ENCODE data around the gene CRADD.

Gene CRADD

DNA sequence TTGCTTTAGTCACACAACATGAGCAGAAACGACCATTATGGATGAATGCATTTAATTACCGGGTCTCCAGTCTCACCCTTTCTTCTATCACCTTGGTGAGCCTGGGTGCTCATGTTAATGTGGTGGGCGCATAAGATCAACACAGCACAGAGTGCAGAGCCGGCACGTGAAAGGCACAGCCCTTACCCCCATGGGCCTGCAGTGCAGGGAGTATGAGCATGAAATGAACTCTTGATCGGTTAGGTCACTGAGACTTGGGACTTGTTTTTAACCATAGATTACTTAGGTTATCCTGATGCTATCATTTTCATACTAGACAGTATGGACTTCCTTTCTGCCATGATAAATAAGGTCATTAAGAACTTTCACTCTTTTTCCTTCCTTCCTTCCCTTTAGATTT, 156.8 kb downstream of the CRADD start:
- no peak for DNase-seq (ENCODE audit: low read depth, low spot score)
- no peak overlapping the region for H3K9ac ChIP-seq (ENCODE audit: insufficient read length)
- no peak for TF ChIP-seq POLR2AphosphoS5 (IDR thresholded peaks at IDR 0.05; ENCODE audit: borderline replicate concordance, low read depth, low read length)
- H3K4me3 ChIP-seq = no peak overlapping the region
- no peak overlapping the region for H3K27ac ChIP-seq
- no peaks in the 10 kb centered on the region for H3K36me3 ChIP-seq (ENCODE audit: insufficient read depth, low read length)
- no peaks in the 10 kb centered on the region for H3K9me3 ChIP-seq (ENCODE audit: low read depth, low read length)

DNA sequence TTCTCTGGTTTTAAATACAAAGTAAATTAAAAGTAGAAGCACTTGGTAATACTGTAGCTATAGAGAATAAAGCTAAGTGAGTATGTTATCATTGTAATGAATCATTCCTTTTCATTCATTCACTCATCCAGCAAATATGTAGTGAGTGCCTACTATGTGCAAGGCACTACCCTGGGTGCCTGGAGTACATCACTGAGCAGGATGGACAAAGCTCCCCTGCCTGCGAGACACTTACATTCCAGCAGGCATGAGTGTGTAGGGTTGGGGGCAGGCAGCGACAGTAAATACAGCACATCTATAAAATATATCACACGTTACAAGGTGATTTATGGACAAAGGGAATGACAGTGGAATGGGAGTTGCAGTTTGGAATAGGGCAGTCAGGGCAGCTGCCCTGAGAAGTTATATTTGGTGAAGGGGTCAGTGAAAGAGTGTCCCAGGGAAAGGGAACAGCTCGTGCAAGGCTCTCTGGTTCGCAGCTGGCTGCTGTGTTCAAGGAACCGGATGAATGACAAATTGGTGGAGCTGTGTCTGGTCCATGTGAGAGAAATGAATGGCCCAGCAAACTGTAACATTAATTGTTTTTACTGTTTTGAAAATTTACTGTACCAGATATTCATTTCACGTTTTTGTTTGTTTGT, 159.6 kb downstream of the CRADD start:
- H3K36me3 ChIP-seq (ENCODE audit: insufficient read depth, low read length) = no peaks in the 10 kb centered on the region
- DNase-seq (ENCODE audit: low read depth, low spot score) = no peak
- H3K9me3 ChIP-seq (ENCODE audit: low read depth, low read length) = no peaks in the 10 kb centered on the region
- H3K9ac ChIP-seq (ENCODE audit: insufficient read length) = no peak overlapping the region
- no peak overlapping the region for H3K4me3 ChIP-seq
- no peak for TF ChIP-seq POLR2AphosphoS5 (IDR thresholded peaks at IDR 0.05; ENCODE audit: borderline replicate concordance, low read depth, low read length)
- TF ChIP-seq FOXP2 (optimal IDR thresholded peaks at IDR 0.05; ENCODE audit: control extremely low read depth, extremely low read length, insufficient read depth) = no peak
- no peak for TF ChIP-seq EZH2 (IDR thresholded peaks at IDR 0.05)
- no peak overlapping the region for H3K27ac ChIP-seq

DNA sequence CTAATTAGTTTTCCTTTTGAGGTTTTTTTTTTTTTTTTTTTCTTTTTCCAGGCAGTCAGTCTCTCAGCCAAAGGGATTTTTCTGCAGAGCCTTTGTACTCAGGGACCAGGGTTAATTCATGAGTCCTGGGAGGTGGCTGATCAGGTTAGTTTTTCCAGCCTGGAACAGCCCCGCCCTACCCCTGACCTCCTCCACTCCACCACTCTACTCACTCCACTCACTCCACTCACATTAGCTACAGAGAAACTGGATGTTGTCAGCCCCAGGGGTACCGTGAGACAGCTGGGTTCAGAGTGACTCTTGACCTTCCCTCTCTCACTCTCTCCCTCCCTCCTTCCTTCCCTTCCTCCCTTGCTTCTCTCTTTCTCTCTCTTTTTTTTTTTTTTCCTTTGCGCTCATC, 161.0 kb downstream of the CRADD start:
- Histone ChIP-seq H3K4me3 (no peak overlapping the region), H3K9ac (ENCODE audit: insufficient read length) (no peak overlapping the region), H3K27ac (no peak overlapping the region), H3K36me3 (ENCODE audit: insufficient read depth, low read length) (no peaks in the 10 kb centered on the region), H3K9me3 (ENCODE audit: low read depth, low read length) (no peaks in the 10 kb centered on the region)
- TF ChIP-seq EZH2 (IDR thresholded peaks at IDR 0.05) (no peak), POLR2AphosphoS5 (IDR thresholded peaks at IDR 0.05; ENCODE audit: borderline replicate concordance, low read depth, low read length) (no peak), FOXP2 (optimal IDR thresholded peaks at IDR 0.05; ENCODE audit: control extremely low read depth, extremely low read length, insufficient read depth) (no peak)
- DNase-seq (ENCODE audit: low read depth, low spot score) = no peak

DNA sequence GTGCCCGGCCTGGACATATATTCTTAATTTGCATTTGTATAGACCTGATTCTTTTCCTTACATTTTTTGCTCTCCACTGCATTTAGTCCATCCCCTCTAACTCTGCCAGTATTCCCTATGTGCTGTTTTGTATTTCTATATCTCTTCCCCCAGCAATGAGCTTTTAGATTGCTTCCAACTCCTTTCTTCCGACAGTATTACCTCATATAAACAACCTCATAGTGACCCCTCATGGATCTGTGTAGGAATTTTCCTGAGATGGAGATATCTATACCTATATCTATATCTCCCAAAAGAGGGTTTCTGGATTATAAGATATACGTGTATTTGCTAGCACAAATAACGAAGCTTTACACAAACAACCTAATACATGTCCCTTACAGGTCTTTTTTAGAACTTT, 161.9 kb downstream of the CRADD start:
- no peak for DNase-seq (ENCODE audit: low read depth, low spot score)
- H3K4me3 ChIP-seq = no peak overlapping the region
- no peak for TF ChIP-seq POLR2AphosphoS5 (IDR thresholded peaks at IDR 0.05; ENCODE audit: borderline replicate concordance, low read depth, low read length)
- TF ChIP-seq FOXP2 (optimal IDR thresholded peaks at IDR 0.05; ENCODE audit: control extremely low read depth, extremely low read length, insufficient read depth) = no peak
- no peak for TF ChIP-seq EZH2 (IDR thresholded peaks at IDR 0.05)

DNA sequence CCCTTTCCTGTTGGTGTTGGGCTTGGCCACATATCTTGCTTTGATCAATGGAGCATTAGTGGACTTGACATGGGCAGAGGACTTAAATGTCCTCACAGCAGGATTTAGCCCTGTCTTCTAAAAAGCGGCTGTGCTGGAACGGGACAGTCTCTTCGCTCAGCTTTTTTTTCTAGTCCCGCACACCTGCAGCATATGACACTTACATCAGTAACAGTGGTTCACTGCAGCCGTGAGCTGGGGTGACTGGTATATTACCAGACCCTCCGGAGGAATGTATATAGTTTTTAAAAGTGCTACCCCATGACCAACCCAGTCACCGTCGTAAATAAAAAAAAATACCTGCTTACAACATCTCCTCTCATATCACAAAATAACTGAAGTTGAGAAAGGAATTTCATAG, 164.5 kb downstream of the CRADD start:
- TF ChIP-seq POLR2AphosphoS5 (IDR thresholded peaks at IDR 0.05; ENCODE audit: borderline replicate concordance, low read depth, low read length) (no peak), EZH2 (IDR thresholded peaks at IDR 0.05) (no peak), FOXP2 (optimal IDR thresholded peaks at IDR 0.05; ENCODE audit: control extremely low read depth, extremely low read length, insufficient read depth) (no peak)
- DNase-seq (ENCODE audit: low read depth, low spot score) = no peak
- H3K9me3 ChIP-seq (ENCODE audit: low read depth, low read length) = no peaks in the 10 kb centered on the region
- H3K9ac ChIP-seq (ENCODE audit: insufficient read length) = no peak overlapping the region
- H3K27ac ChIP-seq = no peak overlapping the region
- no peak overlapping the region for H3K4me3 ChIP-seq
- no peaks in the 10 kb centered on the region for H3K36me3 ChIP-seq (ENCODE audit: insufficient read depth, low read length)

More for the DNA sequence above, 161.9 kb downstream of the CRADD start:
- H3K36me3 ChIP-seq (ENCODE audit: insufficient read depth, low read length) = no peaks in the 10 kb centered on the region
- no peak overlapping the region for H3K9ac ChIP-seq (ENCODE audit: insufficient read length)
- no peaks in the 10 kb centered on the region for H3K9me3 ChIP-seq (ENCODE audit: low read depth, low read length)
- H3K27ac ChIP-seq = no peak overlapping the region

DNA sequence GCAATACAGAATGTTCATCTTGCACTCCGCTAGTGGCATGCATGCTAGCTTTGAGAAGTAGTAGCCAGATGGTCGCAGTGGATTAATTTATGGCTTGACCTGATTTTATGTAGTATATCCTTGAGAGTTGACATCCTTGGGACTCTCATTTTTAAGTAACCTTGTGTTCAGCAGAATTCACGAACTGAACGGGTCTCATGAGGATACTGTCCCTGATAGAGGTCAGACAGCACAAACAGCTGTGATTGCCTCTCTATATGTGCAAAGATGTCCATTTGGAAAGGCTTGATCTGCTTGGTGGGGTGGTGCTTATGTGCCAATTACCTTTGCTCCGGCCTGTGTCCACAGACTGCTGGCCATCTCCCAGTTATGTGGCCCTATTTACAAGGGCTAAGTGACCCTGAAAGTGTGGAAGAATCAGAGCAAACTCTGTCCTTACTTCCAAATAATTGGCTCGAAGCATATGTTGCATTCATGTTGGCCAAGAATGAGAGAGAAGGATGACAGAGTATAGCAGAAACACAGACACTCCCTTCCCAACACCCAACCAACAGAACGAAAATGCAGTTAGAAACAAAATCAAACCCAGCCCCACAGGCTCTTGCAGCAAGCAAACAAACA, 167.1 kb downstream of the CRADD start:
- no peak for TF ChIP-seq POLR2AphosphoS5 (IDR thresholded peaks at IDR 0.05; ENCODE audit: borderline replicate concordance, low read depth, low read length)
- TF ChIP-seq FOXP2 (optimal IDR thresholded peaks at IDR 0.05; ENCODE audit: control extremely low read depth, extremely low read length, insufficient read depth) = no peak
- no peak for TF ChIP-seq EZH2 (IDR thresholded peaks at IDR 0.05)
- H3K9ac ChIP-seq (ENCODE audit: insufficient read length) = no peak overlapping the region
- DNase-seq (ENCODE audit: low read depth, low spot score) = no peak
- H3K9me3 ChIP-seq (ENCODE audit: low read depth, low read length) = no peaks in the 10 kb centered on the region
- no peaks in the 10 kb centered on the region for H3K36me3 ChIP-seq (ENCODE audit: insufficient read depth, low read length)
- H3K4me3 ChIP-seq = no peak overlapping the region
- H3K27ac ChIP-seq = no peak overlapping the region

DNA sequence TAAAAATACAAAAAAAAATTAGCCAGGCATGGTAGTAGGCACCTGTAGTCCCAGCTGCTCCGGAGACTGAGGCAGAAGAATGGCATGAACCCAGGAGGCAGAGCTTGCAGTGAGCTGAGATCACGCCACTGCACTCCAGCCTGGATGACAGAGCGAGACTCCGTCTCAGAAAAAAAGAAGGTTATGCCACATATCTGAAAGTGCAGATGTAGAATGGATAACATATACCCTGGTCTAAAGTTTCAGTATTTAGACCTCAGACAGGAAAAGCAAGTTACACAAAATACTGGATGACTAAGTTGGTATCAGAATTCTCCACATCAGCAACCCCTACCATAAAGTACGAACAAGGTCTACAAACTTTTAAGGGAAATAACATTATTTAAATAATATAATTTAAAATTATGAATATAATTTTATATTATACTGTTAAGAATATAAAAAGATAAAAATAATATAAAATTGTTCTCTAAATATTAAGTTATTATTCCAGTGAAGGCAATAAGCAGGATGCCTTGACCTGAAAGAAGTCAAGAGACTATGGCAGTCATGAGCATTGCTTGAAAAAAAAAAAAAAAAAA, 169.9 kb downstream of the CRADD start:
- Histone ChIP-seq H3K4me3 (no peak overlapping the region), H3K36me3 (ENCODE audit: insufficient read depth, low read length) (no peaks in the 10 kb centered on the region), H3K9ac (ENCODE audit: insufficient read length) (no peak overlapping the region), H3K9me3 (ENCODE audit: low read depth, low read length) (no peaks in the 10 kb centered on the region), H3K27ac (no peak overlapping the region)
- DNase-seq (ENCODE audit: low read depth, low spot score) = no peak
- TF ChIP-seq POLR2AphosphoS5 (IDR thresholded peaks at IDR 0.05; ENCODE audit: borderline replicate concordance, low read depth, low read length) (no peak), FOXP2 (optimal IDR thresholded peaks at IDR 0.05; ENCODE audit: control extremely low read depth, extremely low read length, insufficient read depth) (no peak), EZH2 (IDR thresholded peaks at IDR 0.05) (no peak)

DNA sequence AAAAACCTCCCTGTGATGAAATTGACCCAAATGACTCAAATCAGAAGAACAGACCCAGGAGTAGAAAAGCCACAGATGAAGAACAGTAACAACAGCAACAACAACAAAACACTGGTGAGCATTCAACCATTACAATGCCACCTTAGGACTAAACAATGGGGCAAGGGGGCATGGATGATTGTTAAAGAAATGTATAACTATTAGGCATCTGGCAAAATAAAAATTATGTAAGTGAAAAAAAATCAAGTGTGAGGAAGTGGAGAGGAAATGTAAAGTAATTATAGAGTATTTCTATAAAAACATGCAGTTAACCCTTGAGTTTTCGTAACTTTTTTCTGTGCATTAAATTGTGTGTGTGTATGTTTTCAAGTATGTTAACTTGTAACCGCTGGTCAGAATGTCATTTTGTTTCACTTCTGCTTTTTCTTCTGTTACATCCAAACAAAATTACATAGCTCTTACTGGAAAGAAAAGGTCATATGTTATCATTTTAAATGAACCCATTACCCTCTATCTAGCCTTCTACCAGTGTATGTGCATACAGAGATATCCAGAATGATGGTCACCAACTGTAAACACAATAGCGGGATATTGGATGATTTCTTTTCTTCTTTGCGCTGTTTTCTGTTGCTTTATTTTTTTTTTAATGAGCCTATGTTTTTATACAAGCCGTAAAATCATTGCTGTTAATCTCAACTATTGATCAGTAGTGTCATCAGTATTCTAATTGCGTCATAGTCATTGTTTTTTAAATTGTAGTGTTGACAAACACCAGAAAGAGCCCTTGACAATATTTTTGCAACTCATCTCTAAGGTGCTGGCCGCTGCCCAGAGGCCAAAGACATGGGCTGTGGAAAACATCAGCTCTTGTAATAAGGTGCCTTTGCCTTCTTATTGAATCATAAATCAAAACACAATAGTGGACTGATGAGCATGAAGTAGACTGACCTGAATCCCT, 170.6 kb downstream of the CRADD start:
- Histone ChIP-seq H3K36me3 (ENCODE audit: insufficient read depth, low read length) (no peaks in the 10 kb centered on the region), H3K4me3 (no peak overlapping the region), H3K9ac (ENCODE audit: insufficient read length) (no peak overlapping the region), H3K27ac (no peak overlapping the region), H3K9me3 (ENCODE audit: low read depth, low read length) (no peaks in the 10 kb centered on the region)
- TF ChIP-seq FOXP2 (optimal IDR thresholded peaks at IDR 0.05; ENCODE audit: control extremely low read depth, extremely low read length, insufficient read depth) = no peak
- TF ChIP-seq POLR2AphosphoS5 (IDR thresholded peaks at IDR 0.05; ENCODE audit: borderline replicate concordance, low read depth, low read length) = no peak
- no peak for TF ChIP-seq EZH2 (IDR thresholded peaks at IDR 0.05)
- no peak for DNase-seq (ENCODE audit: low read depth, low spot score)
